Type B pancreatic cell (in vitro differentiated cells): ENCODE results near the gene SPARCL1. TPM values are rescaled to one million over a fixed set of nuclear protein-coding genes. Genes with fewer than 3 reads are reported as not detected.

Source experiments
- DNase-seq: peaks from one replicate; pipeline ENCODE4 v3.0.0; 2021; ENCODE audit warnings: mixed read lengths; ENCODE audit not compliant: unreplicated experiment; ENCODE audit errors: extremely low spot score
- H3K27ac Mint-ChIP-seq: 2 replicates; pipeline ENCODE4 v1.8.0; 2021; ENCODE audit warnings: mild to moderate bottlenecking, mixed read lengths
- H3K27me3 Mint-ChIP-seq: 2 replicates; pipeline ENCODE4 v1.8.0; 2021; ENCODE audit warnings: mixed read lengths
- H3K36me3 Mint-ChIP-seq: 2 replicates; pipeline ENCODE4 v1.8.0; 2021; ENCODE audit warnings: mixed read lengths
- H3K4me1 Mint-ChIP-seq: one replicate; pipeline ENCODE4 v1.8.0; 2021; ENCODE audit warnings: mixed read lengths; ENCODE audit not compliant: unreplicated experiment
- H3K4me3 Mint-ChIP-seq: 2 replicates; pipeline ENCODE4 v1.8.0; 2021; ENCODE audit warnings: mild to moderate bottlenecking, mixed read lengths
- H3K9me3 Mint-ChIP-seq: 2 replicates; pipeline ENCODE4 v1.8.0; 2021; ENCODE audit warnings: mixed read lengths
- total RNA-seq: library from RNA; stranded (reverse); gene quantifications from 2 replicates; pipeline ENCODE4 v1.2.1, GENCODE V29; 2021; ENCODE audit warnings: low replicate concordance
- TF ChIP-seq, protein P1 (sequence below): fragments of 200-600 bp; sonication (generic); conservative IDR thresholded peaks from 2 replicates; pipeline ENCODE4 v1.5.0; 2021; ENCODE audit warnings: antibody characterized with exemption, mild to moderate bottlenecking

SPARCL1 gene
- total RNA-seq, 1 donor from 2014 or later = 11.2 TPM

DNA sequence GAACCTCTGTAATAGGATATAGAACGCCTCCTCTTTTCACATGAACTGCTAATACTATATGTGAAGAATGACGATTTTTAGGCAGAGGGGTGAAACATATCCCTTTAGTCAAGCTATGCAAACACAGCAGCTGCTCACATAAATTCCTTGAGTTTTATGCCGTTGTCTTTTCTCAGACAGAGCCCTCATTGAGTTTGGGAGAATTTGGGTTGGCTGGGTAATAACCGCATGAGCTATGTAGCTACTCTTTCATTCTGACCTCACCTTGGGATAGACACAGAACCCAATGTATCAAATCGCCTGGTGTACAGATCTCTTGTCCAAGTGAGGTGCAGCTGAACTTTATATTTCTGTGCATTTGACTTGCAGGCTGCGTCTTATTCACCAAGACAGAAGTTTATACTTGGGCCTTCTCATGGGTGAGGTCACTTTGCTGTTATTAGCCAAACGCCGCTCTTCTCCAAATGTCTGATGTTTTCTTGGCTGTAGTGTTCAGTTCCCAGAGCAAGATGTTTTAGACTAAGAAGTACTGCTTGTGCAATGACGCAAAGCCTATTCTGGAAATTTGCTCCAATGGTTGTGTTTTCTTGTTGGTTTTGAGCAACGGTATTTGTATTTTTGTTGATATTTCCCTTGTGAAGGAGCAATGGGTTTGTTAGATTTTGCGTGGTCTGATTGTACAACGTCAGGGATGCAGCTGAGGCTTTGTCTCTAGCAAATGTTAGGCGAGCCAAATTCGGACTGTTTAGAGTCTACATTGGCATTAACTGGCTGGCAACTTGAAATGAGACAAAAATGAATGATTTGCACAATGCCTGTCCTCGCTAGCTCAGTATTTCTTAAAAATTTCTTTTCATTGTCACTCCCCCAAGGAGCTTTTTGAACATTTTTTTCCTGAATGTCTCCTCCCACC is 11.2 kb upstream of the SPARCL1 start:
- no peak for DNase-seq
- Mint-ChIP-seq H3K4me3 (no peak overlapping the region), H3K9me3 (peaks cover 7% of the 10 kb centered on the region), H3K27ac (no peak overlapping the region), H3K4me1 (no peaks in the 10 kb centered on the region), H3K27me3 (no peaks in the 10 kb centered on the region), H3K36me3 (no peaks in the 10 kb centered on the region)
- TF ChIP-seq, protein P1, sequence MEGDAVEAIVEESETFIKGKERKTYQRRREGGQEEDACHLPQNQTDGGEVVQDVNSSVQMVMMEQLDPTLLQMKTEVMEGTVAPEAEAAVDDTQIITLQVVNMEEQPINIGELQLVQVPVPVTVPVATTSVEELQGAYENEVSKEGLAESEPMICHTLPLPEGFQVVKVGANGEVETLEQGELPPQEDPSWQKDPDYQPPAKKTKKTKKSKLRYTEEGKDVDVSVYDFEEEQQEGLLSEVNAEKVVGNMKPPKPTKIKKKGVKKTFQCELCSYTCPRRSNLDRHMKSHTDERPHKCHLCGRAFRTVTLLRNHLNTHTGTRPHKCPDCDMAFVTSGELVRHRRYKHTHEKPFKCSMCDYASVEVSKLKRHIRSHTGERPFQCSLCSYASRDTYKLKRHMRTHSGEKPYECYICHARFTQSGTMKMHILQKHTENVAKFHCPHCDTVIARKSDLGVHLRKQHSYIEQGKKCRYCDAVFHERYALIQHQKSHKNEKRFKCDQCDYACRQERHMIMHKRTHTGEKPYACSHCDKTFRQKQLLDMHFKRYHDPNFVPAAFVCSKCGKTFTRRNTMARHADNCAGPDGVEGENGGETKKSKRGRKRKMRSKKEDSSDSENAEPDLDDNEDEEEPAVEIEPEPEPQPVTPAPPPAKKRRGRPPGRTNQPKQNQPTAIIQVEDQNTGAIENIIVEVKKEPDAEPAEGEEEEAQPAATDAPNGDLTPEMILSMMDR = no peak

DNA sequence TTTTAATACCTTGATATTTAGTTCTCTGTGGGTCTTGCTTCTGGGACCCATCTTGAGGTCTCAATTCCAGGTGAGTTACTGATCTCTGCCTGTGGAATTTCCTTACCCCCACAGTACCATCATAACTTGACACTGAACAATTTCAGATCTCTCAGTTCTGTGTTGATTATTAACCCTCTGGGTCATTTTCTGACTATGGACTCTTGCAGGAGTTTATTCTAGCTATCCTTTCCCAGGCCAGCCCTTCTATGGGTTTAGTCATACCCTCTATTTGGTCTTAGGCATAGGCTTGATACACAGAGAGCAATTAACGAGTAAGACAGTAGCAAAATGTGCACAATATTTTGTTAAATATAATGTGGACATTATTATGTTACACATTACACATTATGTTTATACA is 3.7 kb upstream of the SPARCL1 start:
- H3K4me3 Mint-ChIP-seq = no peak overlapping the region
- no peaks in the 10 kb centered on the region for H3K27me3 Mint-ChIP-seq
- DNase-seq = no peak
- TF ChIP-seq, protein P1 = no peak
- H3K36me3 Mint-ChIP-seq = no peaks in the 10 kb centered on the region
- peaks cover 12% of the 10 kb centered on the region for H3K9me3 Mint-ChIP-seq
- H3K27ac Mint-ChIP-seq = no peak overlapping the region
- peaks cover 12% of the 10 kb centered on the region for H3K4me1 Mint-ChIP-seq

DNA sequence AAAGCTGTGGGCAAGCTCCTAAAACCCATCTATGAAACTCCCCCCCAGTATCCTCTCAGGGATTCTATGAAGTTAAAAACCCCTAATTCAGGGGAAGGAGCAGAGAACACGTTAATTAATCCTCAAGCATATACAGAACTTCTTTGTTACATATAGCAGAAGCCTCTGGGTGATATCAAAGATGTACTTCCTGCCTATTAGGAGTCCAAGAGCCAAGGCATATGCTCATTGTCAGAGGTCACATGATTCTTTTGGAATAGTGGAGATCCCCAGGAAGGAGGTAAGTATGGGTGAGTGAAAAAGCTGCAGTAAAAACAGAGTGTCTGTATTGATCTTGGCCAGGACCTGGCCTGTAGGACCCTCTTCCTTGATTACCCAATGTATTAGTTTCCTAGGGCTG is 2.9 kb upstream of the SPARCL1 start:
- Mint-ChIP-seq H3K4me1 (peaks cover 19% of the 10 kb centered on the region), H3K9me3 (peaks cover 8% of the 10 kb centered on the region), H3K27me3 (no peaks in the 10 kb centered on the region), H3K36me3 (no peaks in the 10 kb centered on the region), H3K4me3 (no peak overlapping the region), H3K27ac (no peak overlapping the region)
- TF ChIP-seq, protein P1 = no peak
- no peak for DNase-seq

DNA sequence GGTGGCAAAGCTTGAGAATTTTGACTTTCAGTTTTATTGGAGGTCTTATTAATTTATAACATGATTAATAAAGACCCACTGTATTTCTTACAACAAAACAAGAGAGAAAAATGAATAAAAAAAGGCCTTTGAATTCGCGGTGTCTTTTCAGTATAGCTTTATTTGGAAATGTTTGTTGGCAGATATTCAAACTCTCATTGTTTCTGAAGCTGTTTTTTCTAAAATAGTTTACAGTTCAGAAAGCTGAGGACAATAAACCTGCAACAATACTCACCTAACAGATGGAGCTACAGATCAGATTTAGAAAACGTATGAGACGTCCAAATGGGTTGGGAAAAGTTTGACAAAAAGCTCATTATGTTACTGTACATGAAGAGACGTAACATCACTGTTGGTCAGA is 2.4 kb upstream of the SPARCL1 start:
- Mint-ChIP-seq H3K4me1 (peaks cover 19% of the 10 kb centered on the region), H3K9me3 (peaks cover 5% of the 10 kb centered on the region), H3K4me3 (no peak overlapping the region), H3K27me3 (no peaks in the 10 kb centered on the region), H3K27ac (no peak overlapping the region), H3K36me3 (no peaks in the 10 kb centered on the region)
- DNase-seq = no peak
- TF ChIP-seq, protein P1 = no peak

DNA sequence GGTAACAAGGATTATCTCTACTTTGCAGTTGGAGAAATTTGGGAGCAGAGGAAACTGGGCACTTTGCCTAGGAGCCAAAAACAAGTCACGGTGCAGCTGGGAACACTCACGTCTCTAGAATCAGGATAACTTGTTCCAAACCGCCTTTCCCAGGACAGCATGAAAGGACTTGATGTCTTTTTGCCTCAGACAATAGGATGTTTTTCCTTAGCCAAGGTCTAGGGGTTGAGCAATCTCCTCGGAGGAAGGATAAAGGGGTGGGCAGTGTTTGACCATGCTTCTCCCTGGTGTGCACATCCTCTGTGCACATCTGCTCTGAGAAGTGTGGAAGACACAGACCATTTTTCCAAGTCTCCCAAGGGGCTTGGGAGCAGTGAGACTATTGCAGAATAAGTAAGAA is 1.7 kb upstream of the SPARCL1 start:
- Mint-ChIP-seq H3K9me3 (peaks cover 5% of the 10 kb centered on the region), H3K36me3 (no peaks in the 10 kb centered on the region), H3K27ac (no peak overlapping the region), H3K27me3 (no peaks in the 10 kb centered on the region), H3K4me3 (no peak overlapping the region), H3K4me1 (peaks cover 19% of the 10 kb centered on the region)
- TF ChIP-seq, protein P1 = no peak
- DNase-seq = no peak
